Osteoblast (primary cell): ENCODE results near the gene CEP164. TPM values are rescaled to one million over a fixed set of nuclear protein-coding genes. Genes with fewer than 3 reads are reported as not detected.
"Not testable (repeated sequence)": the region's sequence is repeated elsewhere in the genome, so short reads cannot be mapped to it uniquely, and the experiment has no call there.

Experiments used
- DNase-seq: peaks from one replicate; pipeline ENCODE4 v3.0.0; 2011; ENCODE audit warnings: low spot score, mixed read lengths; ENCODE audit not compliant: insufficient read length; ENCODE audit errors: missing footprints
- H2AFZ ChIP-seq: 2 replicates; pipeline ENCODE4 v1.6.0; 2011; ENCODE audit warnings: mild to moderate bottlenecking, low read length
- H3K27ac ChIP-seq: 2 replicates; pipeline ENCODE4 v1.5.1; 2011; ENCODE audit warnings: mild to moderate bottlenecking, low read depth, low read length, moderate library complexity
- H3K27me3 ChIP-seq: 2 replicates; pipeline ENCODE4 v1.6.0; 2012; ENCODE audit warnings: mild to moderate bottlenecking, control low read depth, inconsistent platforms, low read length, moderate library complexity; ENCODE audit not compliant: insufficient read depth
- H3K36me3 ChIP-seq: 2 replicates; pipeline ENCODE4 v1.5.1; 2011; ENCODE audit warnings: mild to moderate bottlenecking, low read length, control low read depth, moderate library complexity; ENCODE audit not compliant: insufficient read depth
- H3K4me1 ChIP-seq: 2 replicates; pipeline ENCODE4 v1.5.1; 2011; ENCODE audit warnings: mild to moderate bottlenecking, low read length, control low read depth, moderate library complexity; ENCODE audit not compliant: insufficient read depth
- H3K4me2 ChIP-seq: 2 replicates; pipeline ENCODE4 v1.6.0; 2011; ENCODE audit warnings: mild to moderate bottlenecking, low read length; ENCODE audit not compliant: insufficient read depth
- H3K4me3 ChIP-seq: fragments of 200-600 bp; sonication (generic); 3 replicates; pipeline ENCODE4 v1.5.1; 2012; ENCODE audit warnings: mild to moderate bottlenecking, low read length, inconsistent platforms; ENCODE audit not compliant: insufficient read depth
- H3K79me2 ChIP-seq: 2 replicates; pipeline ENCODE4 v1.6.0; 2012; ENCODE audit warnings: mild to moderate bottlenecking, low read length, control low read depth, inconsistent platforms; ENCODE audit not compliant: insufficient read depth
- H3K9me3 ChIP-seq: 2 replicates; pipeline ENCODE4 v1.5.1; 2011; ENCODE audit warnings: low read depth, low read length, control low read depth
- H4K20me1 ChIP-seq: 2 replicates; pipeline ENCODE4 v1.6.0; 2012; ENCODE audit warnings: mild to moderate bottlenecking, low read length, control low read depth; ENCODE audit not compliant: insufficient read depth
- total RNA-seq: library from RNA; depleted of rRNA; stranded (reverse); fragments of >200 nt; gene quantifications from 2 replicates; pipeline ENCODE4 v1.2.3, GENCODE V29; 2012
- TF ChIP-seq, protein P1 (sequence below): IDR thresholded peaks from 2 replicates; pipeline ENCODE4 v1.5.1; 2011; ENCODE audit warnings: mild to moderate bottlenecking, low read depth, low read length, moderate library complexity; ENCODE audit errors: extremely low read depth

Gene CEP164
- total RNA-seq, 1 donor: 38.0 TPM

DNA sequence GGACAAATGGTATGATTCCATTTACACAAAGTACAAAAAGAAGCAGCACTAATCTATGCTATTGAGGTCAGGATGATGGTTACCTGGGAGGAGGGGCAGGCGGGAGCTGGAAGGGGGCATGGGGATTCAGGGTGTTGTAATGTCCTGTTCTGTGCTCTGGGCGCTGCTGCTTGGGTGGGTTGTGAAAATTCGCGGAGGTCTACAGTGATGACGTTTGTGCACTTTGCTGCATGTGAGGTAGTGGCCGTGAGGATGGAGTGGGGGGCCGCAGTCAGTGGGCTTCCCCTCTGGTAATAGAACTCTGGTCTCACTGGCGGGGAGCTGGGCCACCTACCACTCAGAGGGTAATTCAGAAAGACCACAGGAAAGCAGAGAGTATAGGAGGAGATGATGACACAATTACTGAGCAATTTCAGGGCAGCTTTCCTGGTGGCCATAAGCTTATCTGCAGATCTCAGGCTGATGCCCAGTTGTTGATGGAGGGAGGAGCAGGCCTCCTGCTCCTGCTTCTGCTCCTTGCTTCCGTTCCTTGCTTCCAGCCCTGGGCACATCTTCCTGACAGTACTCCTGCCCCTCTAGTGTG, 121.5 kb downstream of the CEP164 start:
- Histone ChIP-seq H3K27ac (no peak overlapping the region), H3K27me3 (no peaks in the 10 kb centered on the region), H2AFZ (no peak overlapping the region), H3K4me1 (no peaks in the 10 kb centered on the region), H3K36me3 (no peaks in the 10 kb centered on the region), H3K4me3 (no peak overlapping the region), H3K79me2 (no peaks in the 10 kb centered on the region), H4K20me1 (no peaks in the 10 kb centered on the region), H3K4me2 (no peak overlapping the region), H3K9me3 (no peaks in the 10 kb centered on the region)
- DNase-seq: no peak
- TF ChIP-seq, protein P1, sequence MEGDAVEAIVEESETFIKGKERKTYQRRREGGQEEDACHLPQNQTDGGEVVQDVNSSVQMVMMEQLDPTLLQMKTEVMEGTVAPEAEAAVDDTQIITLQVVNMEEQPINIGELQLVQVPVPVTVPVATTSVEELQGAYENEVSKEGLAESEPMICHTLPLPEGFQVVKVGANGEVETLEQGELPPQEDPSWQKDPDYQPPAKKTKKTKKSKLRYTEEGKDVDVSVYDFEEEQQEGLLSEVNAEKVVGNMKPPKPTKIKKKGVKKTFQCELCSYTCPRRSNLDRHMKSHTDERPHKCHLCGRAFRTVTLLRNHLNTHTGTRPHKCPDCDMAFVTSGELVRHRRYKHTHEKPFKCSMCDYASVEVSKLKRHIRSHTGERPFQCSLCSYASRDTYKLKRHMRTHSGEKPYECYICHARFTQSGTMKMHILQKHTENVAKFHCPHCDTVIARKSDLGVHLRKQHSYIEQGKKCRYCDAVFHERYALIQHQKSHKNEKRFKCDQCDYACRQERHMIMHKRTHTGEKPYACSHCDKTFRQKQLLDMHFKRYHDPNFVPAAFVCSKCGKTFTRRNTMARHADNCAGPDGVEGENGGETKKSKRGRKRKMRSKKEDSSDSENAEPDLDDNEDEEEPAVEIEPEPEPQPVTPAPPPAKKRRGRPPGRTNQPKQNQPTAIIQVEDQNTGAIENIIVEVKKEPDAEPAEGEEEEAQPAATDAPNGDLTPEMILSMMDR: no peak

DNA sequence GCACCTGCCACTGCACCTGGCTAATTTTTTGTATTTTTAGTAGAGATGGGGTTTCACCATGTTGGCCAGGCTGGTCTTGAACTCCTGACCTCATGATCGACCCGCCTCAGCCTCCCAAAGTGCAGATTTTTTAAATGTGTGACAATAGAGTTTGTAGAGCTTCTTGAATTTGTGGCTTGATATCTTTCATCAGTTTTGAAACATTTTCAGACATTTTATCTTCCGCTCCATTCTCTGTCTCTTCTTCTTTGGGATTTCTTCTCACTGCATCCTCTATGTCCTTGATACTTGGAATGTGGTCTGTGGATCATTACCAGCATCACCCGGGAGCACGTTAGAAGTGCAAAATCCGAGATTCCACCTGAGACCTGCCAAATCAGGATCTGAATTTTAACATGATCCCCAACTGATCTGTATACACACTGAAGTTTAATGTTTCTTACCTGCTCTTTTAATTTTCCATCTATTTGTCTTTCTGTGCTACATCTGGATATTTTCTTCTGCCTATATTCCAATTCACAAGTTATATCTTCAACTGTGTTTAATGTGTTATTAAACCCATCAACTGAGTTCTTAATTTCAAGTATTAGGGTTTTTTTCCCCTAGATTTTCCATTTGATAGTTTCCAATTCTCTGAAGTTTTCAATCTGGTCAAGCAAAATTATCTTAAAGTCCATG, 126.4 kb downstream of the CEP164 start:
- no peak for DNase-seq
- Histone ChIP-seq H3K36me3 (no peaks in the 10 kb centered on the region), H3K27ac (no peak overlapping the region), H3K27me3 (peaks cover 4% of the 10 kb centered on the region), H4K20me1 (no peaks in the 10 kb centered on the region), H2AFZ (no peak overlapping the region), H3K79me2 (no peaks in the 10 kb centered on the region), H3K9me3 (no peaks in the 10 kb centered on the region), H3K4me2 (no peak overlapping the region), H3K4me3 (no peak overlapping the region), H3K4me1 (no peaks in the 10 kb centered on the region)
- TF ChIP-seq, protein P1: no peak

DNA sequence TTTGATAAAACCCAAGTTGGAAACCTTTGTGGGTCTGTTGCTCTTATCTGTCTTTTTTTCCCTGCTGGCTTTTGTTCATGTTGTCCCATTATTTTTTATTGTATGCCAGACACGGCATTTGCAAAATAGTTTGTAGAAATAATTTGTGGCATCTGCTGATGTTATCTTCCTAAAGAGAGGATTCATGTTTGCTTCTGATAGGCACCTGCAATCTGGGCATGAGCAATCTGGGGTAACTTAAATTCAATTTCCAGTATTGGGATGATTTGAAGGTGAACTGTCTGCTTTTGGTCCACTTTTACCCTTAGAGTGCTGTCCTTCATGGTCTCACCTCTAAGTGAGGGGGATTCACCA, 126.9 kb downstream of the CEP164 start:
- TF ChIP-seq, protein P1: no peak
- Histone ChIP-seq H3K79me2 (no peaks in the 10 kb centered on the region), H3K4me2 (no peak overlapping the region), H3K4me1 (no peaks in the 10 kb centered on the region), H3K36me3 (no peaks in the 10 kb centered on the region), H3K27ac (no peak overlapping the region), H3K4me3 (no peak overlapping the region), H4K20me1 (no peaks in the 10 kb centered on the region), H3K9me3 (no peaks in the 10 kb centered on the region), H3K27me3 (peaks cover 4% of the 10 kb centered on the region), H2AFZ (no peak overlapping the region)
- DNase-seq: no peak

DNA sequence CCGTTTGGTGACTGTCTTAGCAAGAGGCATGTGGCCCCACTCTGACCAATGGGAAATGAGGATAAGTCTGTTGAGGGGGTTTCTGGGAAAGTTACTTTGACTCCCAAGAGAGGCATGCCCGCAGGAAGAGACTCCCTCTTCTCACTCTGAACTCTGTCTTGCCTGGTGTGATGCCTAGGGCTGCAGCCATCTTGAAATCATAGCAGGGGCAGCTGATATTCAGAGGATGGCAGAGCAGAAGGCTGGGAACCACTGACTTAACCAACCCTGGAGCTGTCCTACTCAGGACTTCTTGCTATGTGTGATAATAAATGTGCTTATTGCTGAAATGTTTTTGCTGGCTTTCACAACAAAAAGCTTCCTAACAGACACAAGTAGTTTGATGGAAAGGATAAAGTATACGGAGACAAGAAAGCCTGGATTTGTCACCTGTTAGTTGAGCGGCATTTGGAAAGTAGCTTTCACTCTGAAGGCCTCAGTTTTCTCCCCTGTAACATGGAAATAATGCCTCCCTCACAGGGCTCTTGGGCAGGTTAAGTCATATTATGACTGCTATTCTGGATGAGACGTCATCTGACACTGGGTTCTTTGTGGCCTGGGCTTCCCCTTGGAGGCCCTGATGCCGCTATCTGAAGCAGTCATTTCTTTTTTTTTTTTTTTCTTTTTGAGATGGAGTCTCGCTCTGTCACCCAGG, 128.5 kb downstream of the CEP164 start:
- Histone ChIP-seq H3K79me2 (no peaks in the 10 kb centered on the region), H2AFZ (no peak overlapping the region), H3K4me1 (no peaks in the 10 kb centered on the region), H3K27me3 (peaks cover 4% of the 10 kb centered on the region), H3K36me3 (no peaks in the 10 kb centered on the region), H4K20me1 (no peaks in the 10 kb centered on the region), H3K27ac (no peak overlapping the region), H3K4me3 (no peak overlapping the region), H3K4me2 (no peak overlapping the region), H3K9me3 (no peaks in the 10 kb centered on the region)
- TF ChIP-seq, protein P1: no peak
- DNase-seq: peak; percentile 41

DNA sequence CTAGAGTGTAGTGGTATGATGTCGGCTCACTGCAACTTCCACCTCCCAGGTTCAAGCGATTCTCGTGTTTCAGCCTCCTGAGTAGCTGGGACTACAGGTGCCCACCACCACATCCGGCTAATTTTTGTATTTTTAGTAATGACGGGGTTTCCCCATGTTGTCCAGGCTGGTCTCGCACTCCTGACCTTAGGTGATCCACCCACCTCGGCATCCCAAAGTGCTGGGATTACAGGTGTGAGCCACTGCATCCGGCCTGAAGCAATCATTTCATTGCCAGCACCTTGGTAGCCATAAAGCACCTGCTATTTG, 129.0 kb downstream of the CEP164 start:
- not testable (repeated sequence) for H3K4me1 ChIP-seq, H2AFZ ChIP-seq, H3K4me2 ChIP-seq

More for the DNA sequence above, 129.0 kb downstream of the CEP164 start:
- not testable (repeated sequence) for H3K79me2 ChIP-seq, H4K20me1 ChIP-seq, H3K9me3 ChIP-seq, H3K36me3 ChIP-seq, H3K27me3 ChIP-seq, H3K27ac ChIP-seq, DNase-seq, H3K4me3 ChIP-seq
